NOMO-1 treated with dmso at 0.1 percent for 144 hours (cell line): ENCODE data around the gene INCA1.

Source experiments
- DNase-seq: peaks from one replicate; lab custom pipeline; 2025; ENCODE audit not compliant: unreplicated experiment; lab: John Stamatoyannopoulos, UW

Gene INCA1

GRCh38 chr17:4971826-4972225, 25.5 kb downstream of the INCA1 start:
- DNase-seq, result no peak

DNA sequence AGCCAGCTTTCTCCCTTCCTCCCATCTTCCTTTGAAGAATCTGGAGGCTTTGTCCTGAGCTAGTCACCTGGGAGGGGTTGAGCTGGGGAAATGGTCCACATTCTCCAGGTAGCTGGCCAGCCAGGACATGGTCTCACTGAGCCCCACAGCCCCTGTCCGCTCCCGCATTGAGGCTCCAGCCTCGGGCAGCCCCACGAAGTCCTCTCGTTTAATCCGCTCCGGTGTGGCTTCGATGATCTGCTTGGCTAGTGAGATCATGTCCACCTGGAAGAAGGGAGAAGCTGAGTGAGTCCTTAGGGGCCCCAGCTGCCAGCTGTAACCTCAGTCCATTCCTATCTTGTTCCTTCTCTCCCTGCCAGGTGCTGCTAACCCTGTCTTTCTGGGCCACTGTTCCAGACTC, 27.0 kb downstream of the INCA1 start:
- no peak for DNase-seq

DNA sequence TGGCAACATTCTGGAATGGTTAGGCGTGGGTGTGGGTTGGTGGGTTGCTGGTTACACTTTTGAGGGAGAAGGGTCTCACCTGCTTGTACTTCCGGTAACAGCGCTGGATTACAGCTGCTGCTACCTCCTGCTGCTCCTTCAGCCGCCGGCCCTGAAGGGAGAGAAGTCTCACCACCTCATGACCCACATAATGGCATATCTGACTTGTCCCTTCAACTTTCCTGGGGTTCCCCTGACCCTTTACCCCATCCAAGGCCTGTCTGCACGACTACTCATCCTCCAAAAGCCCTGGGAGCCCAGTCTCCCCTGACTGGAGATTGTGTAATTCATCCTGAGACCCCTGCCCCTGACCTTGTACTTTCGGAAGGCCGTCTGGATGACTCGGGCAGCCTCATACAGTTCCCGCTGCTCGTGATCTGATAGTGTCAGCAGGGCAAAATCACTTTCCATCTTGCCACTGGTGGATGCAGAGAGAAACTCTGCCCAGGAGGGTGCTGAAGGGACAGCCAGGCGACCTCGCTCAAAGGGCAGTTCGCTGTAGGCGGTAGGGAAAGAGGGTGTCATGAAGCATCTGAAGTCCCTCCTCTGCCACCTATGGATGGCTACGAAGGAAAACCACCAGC, 27.7 kb downstream of the INCA1 start:
- no peak for DNase-seq

- DNase-seq, result no peak
These were observed 28.2 kb downstream of the INCA1 start for GRCh38 chr17:4969047-4969550.

DNA sequence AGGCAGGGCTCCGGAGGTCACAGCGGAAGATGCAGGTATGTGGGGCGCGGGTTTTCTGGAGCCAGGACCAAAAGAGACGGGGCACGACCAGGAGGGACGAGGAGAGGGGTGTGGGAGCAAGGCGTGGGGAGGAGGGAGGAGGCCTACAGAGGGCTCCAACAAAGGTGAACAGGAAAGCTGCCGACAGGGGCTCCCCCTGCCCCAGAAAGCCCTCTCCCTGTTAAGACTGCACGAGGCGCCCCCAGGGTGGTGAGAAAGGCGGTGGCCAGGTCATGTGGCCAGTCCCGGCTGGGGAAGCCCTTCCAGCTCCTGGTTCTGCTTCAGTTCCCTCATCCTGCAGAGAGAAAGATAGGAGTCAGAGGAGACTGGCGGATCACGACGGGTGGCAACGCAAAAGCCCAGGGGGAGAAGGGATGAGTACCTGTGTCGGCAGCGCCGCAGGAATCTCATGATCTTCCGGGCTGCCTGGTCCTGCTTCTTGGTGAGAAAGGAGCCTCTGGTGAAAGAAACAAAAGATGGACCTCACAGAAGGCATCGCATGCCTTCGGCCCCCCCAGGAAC, 28.8 kb downstream of the INCA1 start:
- DNase-seq, result no peak

- peak; percentile 92 for DNase-seq
These were observed 29.5 kb downstream of the INCA1 start, which contains the start of gene SPAG7 for GRCh38 chr17:4967539-4968485. Gene SPAG7 (minus strand): TSS chr17:4967817. CDS start chr17:4967804, 13 bp downstream.

DNA sequence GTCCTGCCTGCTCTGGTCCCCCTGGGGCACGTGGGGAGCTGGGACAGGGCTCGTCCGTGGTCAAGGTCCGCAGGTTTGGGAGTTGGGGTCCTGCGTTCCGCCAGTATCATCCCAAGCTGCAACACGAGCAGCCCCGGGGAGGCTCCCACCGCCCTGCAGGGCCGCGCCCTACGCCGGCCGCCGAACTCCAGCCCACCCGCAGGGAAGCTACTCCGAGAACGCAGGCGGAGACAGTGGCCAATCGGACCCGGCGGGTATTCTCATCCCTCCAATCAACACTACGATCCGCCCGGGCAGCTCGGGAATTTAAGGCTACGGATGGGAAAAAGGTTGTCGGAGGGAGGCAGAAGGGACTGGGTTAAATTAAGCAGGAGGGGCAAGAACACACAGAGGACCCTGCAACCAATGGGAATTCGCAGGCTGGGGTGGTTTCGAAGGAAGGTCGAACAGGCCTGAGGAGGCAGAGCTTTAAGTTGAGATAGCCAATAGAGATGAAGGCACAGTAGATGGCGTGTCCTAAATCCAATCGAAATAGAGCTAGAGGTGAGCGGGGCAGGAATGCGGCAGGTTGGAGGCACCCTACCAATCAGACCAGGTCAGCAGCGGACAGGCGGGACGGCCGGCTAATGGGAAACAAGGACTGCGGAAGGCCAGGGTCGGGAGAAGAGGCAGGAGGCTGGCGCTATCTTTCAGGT, 30.3 kb downstream of the INCA1 start:
- DNase-seq, result peak; percentile 100

- DNase-seq, result no peak
These were observed 31.9 kb downstream of the INCA1 start for GRCh38 chr17:4965311-4965986.

- DNase-seq, result no peak
These were observed 36.9 kb downstream of the INCA1 start for GRCh38 chr17:4960279-4960922.

DNA sequence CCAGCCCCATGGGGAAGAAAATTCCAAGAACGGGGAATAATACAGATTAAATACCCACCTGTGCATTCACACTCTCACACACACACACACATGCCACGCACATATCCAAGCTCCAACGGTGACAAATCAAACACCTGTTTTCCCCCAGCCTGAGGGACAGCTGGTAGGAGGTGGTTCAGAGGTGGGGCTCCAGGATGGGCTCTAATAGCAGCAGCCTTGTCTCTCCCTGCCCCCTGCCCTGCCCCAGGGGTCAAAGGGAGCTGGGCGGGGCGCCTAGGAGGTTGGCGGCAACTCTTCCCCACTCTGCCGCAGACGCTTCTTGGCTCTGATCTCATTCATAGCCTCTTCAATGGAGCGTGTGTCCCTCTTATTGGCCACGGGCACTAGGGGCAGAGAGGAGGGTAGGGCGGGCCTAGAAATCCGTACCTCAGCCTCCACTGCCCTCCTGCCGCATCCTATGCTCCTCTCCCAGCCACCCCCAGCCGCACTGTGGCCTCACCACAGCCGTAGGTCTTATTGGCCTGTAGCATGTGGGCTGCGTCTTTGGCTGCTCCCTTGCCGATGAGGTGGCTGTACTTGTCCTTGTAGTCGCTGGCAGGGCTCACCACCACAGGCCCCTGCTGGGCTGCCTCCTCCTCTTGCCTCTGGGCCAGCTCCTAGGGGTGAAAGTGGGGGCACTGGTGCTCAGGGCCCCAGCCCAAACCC, 37.9 kb downstream of the INCA1 start:
- DNase-seq, result no peak

GRCh38 chr17:4958102-4958501, 39.2 kb downstream of the INCA1 start:
- no peak for DNase-seq

GRCh38 chr17:4956493-4957061, 40.7 kb downstream of the INCA1 start:
- no peak for DNase-seq

- no peak for DNase-seq
These were observed 42.2 kb downstream of the INCA1 start for GRCh38 chr17:4955091-4955490.

DNA sequence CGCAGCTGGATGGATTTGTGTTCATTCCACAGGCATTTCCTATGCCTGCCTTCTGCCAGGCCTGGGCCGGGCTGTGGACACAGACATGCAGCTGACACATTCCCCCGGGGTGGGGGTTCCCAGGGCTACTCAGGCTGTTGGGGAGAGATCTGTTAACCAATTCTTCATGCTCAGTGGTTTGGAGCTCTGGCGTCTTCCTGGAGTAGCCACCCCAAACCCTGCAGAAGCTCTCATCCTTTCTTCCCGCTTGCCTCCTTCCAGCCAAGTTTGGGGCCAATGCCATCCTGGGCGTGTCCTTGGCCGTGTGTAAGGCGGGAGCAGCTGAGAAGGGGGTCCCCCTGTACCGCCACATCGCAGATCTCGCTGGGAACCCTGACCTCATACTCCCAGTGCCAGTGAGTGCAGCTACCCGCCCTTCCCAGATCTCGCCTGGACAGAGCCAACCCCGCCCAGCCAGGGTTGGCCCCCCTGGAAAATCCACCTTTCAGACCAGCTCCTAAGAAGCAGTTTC, 43.8 kb downstream of the INCA1 start:
- DNase-seq, result no peak

GRCh38 chr17:4951486-4951885, 45.8 kb downstream of the INCA1 start:
- DNase-seq, result no peak

DNA sequence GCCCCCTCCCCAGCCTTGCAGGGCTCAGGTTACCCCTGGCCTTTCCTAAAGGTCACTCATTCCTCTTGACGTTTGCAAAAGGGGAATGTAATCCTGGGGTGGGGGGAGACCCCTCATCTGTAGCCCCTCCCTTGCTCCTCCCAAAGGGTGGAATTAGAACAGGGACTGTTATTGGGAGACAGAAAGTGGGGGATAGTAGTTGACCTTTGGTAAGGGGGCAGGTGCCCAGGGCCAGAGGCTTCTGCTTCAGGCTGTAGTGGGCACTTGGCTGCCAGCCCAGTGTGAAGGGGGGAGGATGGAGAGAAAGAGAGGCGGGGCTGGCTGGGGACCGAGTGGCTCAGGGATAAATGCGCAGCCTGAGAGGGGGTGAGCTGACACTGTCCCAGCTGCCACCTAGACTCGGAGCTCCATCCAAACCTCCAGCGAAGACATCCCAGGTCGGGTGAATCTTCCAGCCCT, 46.5 kb downstream of the INCA1 start, which contains the start of gene ENO3:
ENO3 (plus strand) TSS at position 374 of the 459 bp plus-strand sequence. CDS start 711 bp downstream, outside the sequence.
- no peak for DNase-seq

DNA sequence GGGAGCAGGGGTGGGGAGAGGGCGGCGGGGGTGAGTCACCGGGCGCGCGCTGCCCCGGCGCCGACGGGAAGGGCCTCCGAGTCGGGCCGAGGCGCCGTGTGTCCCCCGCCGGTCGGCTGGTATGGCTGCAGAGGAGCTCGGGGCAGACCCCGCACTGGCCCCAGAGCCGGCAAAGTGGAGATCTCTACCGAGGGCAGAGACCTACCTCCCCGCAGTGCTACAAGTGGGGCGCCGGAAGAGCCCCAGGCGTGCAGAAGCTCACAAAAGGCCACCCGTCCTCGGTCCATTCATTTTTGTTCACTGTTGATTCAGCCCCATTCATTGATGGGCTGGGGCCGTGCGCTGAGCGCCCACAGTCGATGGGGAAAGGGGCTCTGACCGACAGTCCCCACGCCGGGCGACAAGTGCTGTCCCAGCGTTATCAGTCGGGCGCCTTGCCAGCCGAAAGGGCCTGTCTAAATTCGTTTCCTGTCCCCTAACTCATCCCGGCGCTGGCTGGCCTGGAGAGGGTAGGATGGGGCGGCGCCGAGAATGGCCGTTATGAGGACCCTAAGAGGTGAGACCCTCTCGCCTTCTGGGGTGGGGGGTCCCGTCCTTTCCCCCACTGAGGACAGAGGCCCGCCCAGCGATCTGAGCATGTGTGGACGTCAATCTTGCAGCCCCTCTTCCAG, 47.1 kb downstream of the INCA1 start:
- DNase-seq, result no peak
